HCT116 (cell line): ENCODE measurements around the gene LRRC4B. TPM values are rescaled to one million over a fixed set of nuclear protein-coding genes. Genes with fewer than 3 reads are reported as not detected.

Experiments used
- ATAC-seq: fragments of 200-7000 bp; cut with Tn5 transposase; 2 replicates; pipeline ENCODE4 v1.9.1; 2020; ENCODE audit warnings: mild to moderate bottlenecking, moderate library complexity
- BruUV-seq: library from RNA; stranded (reverse); fragments of 400-500 nt; replicated peaks from 2 replicates; lab custom pipeline; 2021; lab: Mats Ljungman, UMichigan
- CTCF ChIA-PET: fragments of 300-600 bp; sonication (Branson Sonifier 250); formaldehyde crosslinking; loops from one replicate; lab custom pipeline; 2021; ENCODE audit warnings: antibody characterized with exemption; lab: Charles Lee
- POLR2A ChIA-PET: fragments of 300-600, 350-600 bp; sonication (Branson Sonifier 250); formaldehyde crosslinking; loops from one replicate; lab custom pipeline; 2021; ENCODE audit warnings: antibody characterized with exemption; lab: Charles Lee
- RAD21 ChIA-PET, 2 experiments: fragments of 300-600 bp; sonication (Branson Sonifier 250); formaldehyde crosslinking; loops; one replicate each; lab custom pipeline; 2023; ENCODE audit warnings: low total read pairs in 2 of 2; ENCODE audit not compliant: uncharacterized antibody in 2 of 2, unreplicated experiment in 2 of 2, low non-redundant PET in 1 of 2; lab: Charles Lee
- DNase-seq: peaks from one replicate; pipeline ENCODE4 v3.0.0-alpha.2; 2010; ENCODE audit warnings: low read depth, low spot score
- H2AFZ ChIP-seq: fragments of 200-600 bp; shearing (Covaris generic), sonication (generic); 2 replicates; pipeline ENCODE4 v1.6.1; 2017; ENCODE audit warnings: low read depth, mixed run types, mixed read lengths, antibody characterized with exemption, low read length; ENCODE audit not compliant: poor library complexity, severe bottlenecking
- H3K27ac ChIP-seq: 2 replicates; pipeline ENCODE4 v1.5.1; 2012; ENCODE audit warnings: low read depth, low read length
- H3K27me3 ChIP-seq: fragments of 200-600 bp; sonication (generic); 2 replicates; pipeline ENCODE4 v1.6.1; 2016; ENCODE audit warnings: mixed run types, low read length, mixed read lengths; ENCODE audit not compliant: insufficient read depth
- H3K36me3 ChIP-seq, 2 experiments: fragments of 200-500 bp in 1 of 2; fragments of 200-600 bp in 1 of 2; sonication (Bioruptor generic) in 1 of 2; sonication (generic) in 1 of 2; 2 replicates each; pipeline versions ENCODE4 v1.5.1 to v1.6.1; 2014 to 2016; ENCODE audit warnings: low read length in 2 of 2, inconsistent platforms in 1 of 2, mixed read lengths in 1 of 2, mixed run types in 1 of 2; ENCODE audit not compliant: insufficient read depth in 2 of 2, control insufficient read depth in 1 of 2
- H3K4me1 ChIP-seq, 2 experiments: fragments of 200-600 bp in 1 of 2; sonication (generic) in 1 of 2; 2 replicates each; pipeline versions ENCODE4 v1.5.1 to v1.6.1; 2012 to 2017; ENCODE audit warnings: low read length in 2 of 2, inconsistent platforms in 1 of 2, mild to moderate bottlenecking in 1 of 2, mixed read lengths in 1 of 2, mixed run types in 1 of 2, moderate library complexity in 1 of 2; ENCODE audit not compliant: insufficient read depth in 2 of 2, control insufficient read depth in 1 of 2
- H3K4me2 ChIP-seq: fragments of 200-600 bp; sonication (generic); 2 replicates; pipeline ENCODE4 v1.6.1; 2017; ENCODE audit warnings: mixed run types, low read length, mixed read lengths
- H3K4me3 ChIP-seq, 2 experiments: fragments of 200-600 bp in 1 of 2; sonication (generic) in 1 of 2; replicated peaks in 1 of 2; 2 replicates each; pipeline ENCODE4 v1.5.1; 2011 to 2016; ENCODE audit warnings: low read length in 2 of 2, control low read depth in 1 of 2, low read depth in 1 of 2, mild to moderate bottlenecking in 1 of 2, mixed read lengths in 1 of 2, mixed run types in 1 of 2
- H3K79me2 ChIP-seq: fragments of 200-600 bp; sonication (generic); 2 replicates; pipeline ENCODE4 v1.6.1; 2017; ENCODE audit warnings: mild to moderate bottlenecking, mixed run types, low read length, moderate library complexity, mixed read lengths; ENCODE audit not compliant: insufficient read depth
- H3K9ac ChIP-seq: fragments of 200-600 bp; sonication (generic); 2 replicates; pipeline ENCODE4 v1.6.1; 2016; ENCODE audit warnings: low read length, mixed read lengths
- H3K9me2 ChIP-seq: fragments of 200-600 bp; sonication (generic), shearing (Covaris generic); 2 replicates; pipeline ENCODE4 v1.6.1; 2017; ENCODE audit warnings: mixed run types, mild to moderate bottlenecking, moderate library complexity; ENCODE audit not compliant: insufficient read depth
- H3K9me3 ChIP-seq, 2 experiments: fragments of 200-500 bp in 1 of 2; fragments of 200-600 bp in 1 of 2; sonication (Bioruptor generic) in 1 of 2; sonication (generic) in 1 of 2; 2 replicates each; pipeline ENCODE4 v1.6.1; 2014 to 2017; ENCODE audit warnings: low read length in 2 of 2, mixed read lengths in 2 of 2, inconsistent platforms in 1 of 2, low read depth in 1 of 2, mild to moderate bottlenecking in 1 of 2, mixed run types in 1 of 2, moderate library complexity in 1 of 2; ENCODE audit not compliant: control insufficient read depth in 1 of 2, insufficient read depth in 1 of 2
- H4K20me1 ChIP-seq: fragments of 200-600 bp; sonication (generic), shearing (Covaris generic); 2 replicates; pipeline ENCODE4 v1.6.1; 2017; ENCODE audit warnings: mixed run types, mild to moderate bottlenecking, moderate library complexity; ENCODE audit not compliant: insufficient read depth
- ATF3 ChIP-seq: IDR thresholded peaks from 2 replicates; pipeline ENCODE4 v1.6.1; 2012
- CEBPB ChIP-seq: IDR thresholded peaks from 2 replicates; pipeline ENCODE4 v1.6.1; 2012; ENCODE audit warnings: low read depth
- CTCF ChIP-seq, 3 experiments: fragments of 200-600 bp in 1 of 3; sonication (generic) in 1 of 3; IDR thresholded peaks in 2 of 3; conservative IDR thresholded peaks in 1 of 3; 2 replicates each; pipeline ENCODE4 v1.5.1; 2012 to 2017; ENCODE audit warnings: low read depth in 2 of 3, low read length in 2 of 3, antibody characterized with exemption in 1 of 3, borderline replicate concordance in 1 of 3, control low read depth in 1 of 3, mild to moderate bottlenecking in 1 of 3, mixed read lengths in 1 of 3, mixed run types in 1 of 3, moderate library complexity in 1 of 3; ENCODE audit not compliant: insufficient read depth in 1 of 3
- ELF1 ChIP-seq: IDR thresholded peaks from 2 replicates; pipeline ENCODE4 v1.6.1; 2012; ENCODE audit warnings: low read depth, borderline replicate concordance
- EZH2 ChIP-seq: fragments of 200-600 bp; sonication (generic); IDR thresholded peaks from 2 replicates; pipeline ENCODE4 v1.6.1; 2017; ENCODE audit warnings: antibody characterized with exemption, mixed run types
- FOSL1 ChIP-seq: IDR thresholded peaks from 2 replicates; pipeline ENCODE4 v1.6.1; 2012; ENCODE audit warnings: low read depth
- JUND ChIP-seq: IDR thresholded peaks from 2 replicates; pipeline ENCODE4 v1.6.1; 2012
- MAX ChIP-seq: IDR thresholded peaks from 2 replicates; pipeline ENCODE4 v1.6.1; 2012
- SIN3A ChIP-seq: IDR thresholded peaks from 2 replicates; pipeline ENCODE4 v1.6.1; 2012; ENCODE audit warnings: low read depth
- TCF7L2 ChIP-seq: IDR thresholded peaks from 2 replicates; pipeline ENCODE4 v1.7.0; 2011; ENCODE audit warnings: borderline replicate concordance, inconsistent platforms; ENCODE audit not compliant: insufficient read depth, insufficient read length; ENCODE audit errors: extremely low read depth
- YY1 ChIP-seq: IDR thresholded peaks from 2 replicates; pipeline ENCODE4 v1.6.1; 2011; ENCODE audit warnings: low read length, low read depth, moderate library complexity, mild to moderate bottlenecking; ENCODE audit not compliant: insufficient replicate concordance; ENCODE audit errors: extremely low read depth
- ZBTB33 ChIP-seq: IDR thresholded peaks from 2 replicates; pipeline ENCODE4 v1.6.1; 2011; ENCODE audit warnings: mild to moderate bottlenecking, low read length, moderate library complexity; ENCODE audit not compliant: insufficient replicate concordance; ENCODE audit errors: extremely low read depth
- intact Hi-C: fragments of 100-400 bp; cut with micrococcal nuclease; formaldehyde crosslinking; loops from 2 replicates; pipeline ENCODE4 v1.10.0; 2022
- total RNA-seq: library from RNA; stranded (reverse); gene quantifications from one replicate; pipeline ENCODE4 v1.2.1, GENCODE V29; 2021; ENCODE audit not compliant: unreplicated experiment

Gene LRRC4B
- total RNA-seq, 1 experiment from 2014 or later, result 0.89 TPM

- H3K79me2 ChIP-seq, result no peaks in the 10 kb centered on the region
- DNase-seq (no peak), ATAC-seq (no peak)
- H3K4me2 ChIP-seq, result no peak overlapping the region
- RAD21 ChIA-PET, result interaction anchor here in 1 of 2 experiments (0.6 kb wide), 1 partner anchor 69 kb away, joined by 3 read pairs; no protein-coding TSS in a partner anchor
- no peak for TF ChIP-seq SIN3A
- no peak for TF ChIP-seq TCF7L2
- TF ChIP-seq YY1, result no peak
- TF ChIP-seq ELF1, result no peak
- no peak for TF ChIP-seq ATF3
- no peak for TF ChIP-seq CTCF (IDR thresholded peaks at IDR 0.05 in 2 of 3, conservative IDR thresholded peaks at IDR 0.05 in 1 of 3; ENCODE audit: borderline replicate concordance in 1 of 3, insufficient read depth in 1 of 3, low read depth in 2 of 3, low read length in 2 of 3)
- no peak for TF ChIP-seq EZH2
- no peak for TF ChIP-seq JUND
- TF ChIP-seq MAX, result no peak
- no peak for TF ChIP-seq ZBTB33
- no peak for TF ChIP-seq CEBPB
- TF ChIP-seq FOSL1, result no peak
- H3K9me2 ChIP-seq, result no peaks in the 10 kb centered on the region
- CTCF ChIA-PET, result no interaction called here
- H3K27ac ChIP-seq, result no peak overlapping the region
- no TSS peak for BruUV-seq
- H4K20me1 ChIP-seq, result no peaks in the 10 kb centered on the region
- intact Hi-C loops, result no loop called here
- H3K27me3 ChIP-seq, result no peaks in the 10 kb centered on the region
- peaks cover 3 to 6% of the 10 kb centered on the region in 2 experiments; a peak in 1 of 4 replicates for H3K36me3 ChIP-seq
- no peak overlapping the region for H2AFZ ChIP-seq
- H3K9me3 ChIP-seq, result peaks cover 3 to 12% of the 10 kb centered on the region in 2 experiments; a peak in 1 of 4 replicates
- H3K4me1 ChIP-seq, result peaks cover 12 to 16% of the 10 kb centered on the region in 2 experiments
- H3K4me3 ChIP-seq, result no peak overlapping the region
- POLR2A ChIA-PET, result no interaction called here
- no peak overlapping the region for H3K9ac ChIP-seq
Observed at GRCh38 chr19:50488389-50489194, 79.6 kb downstream of the LRRC4B start.
